Sigmoid colon (tissue), 7 donors: Measurements from ENCODE around the gene CCDC77. TPM values are rescaled to one million over a fixed set of nuclear protein-coding genes. Genes with fewer than 3 reads are reported as not detected.
A peak's percentile ranks its signal among the peaks of the same experiment; 100 is the strongest.
"Not testable (repeated sequence)": the region's sequence is repeated elsewhere in the genome, so short reads cannot be mapped to it uniquely, and the experiment has no call there.

ENCODE experiments used
- DNase-seq: peaks from one replicate; pipeline ENCODE4 v3.0.0-alpha.2; 2019
- H3K27ac ChIP-seq, 4 donors: fragments of 200-600 bp; sonication (generic); one replicate each; pipeline ENCODE4 v1.5.1; 2016 to 2019; ENCODE audit warnings: mild to moderate bottlenecking in 1 of 4
- H3K27me3 ChIP-seq, 3 donors: fragments of 200-600 bp; sonication (generic); one replicate each; pipeline ENCODE4 v1.5.1; 2019; ENCODE audit warnings: mild to moderate bottlenecking in 1 of 3
- H3K36me3 ChIP-seq, 4 donors: fragments of 200-600 bp; sonication (generic); one replicate each; pipeline ENCODE4 v1.5.1; 2016 to 2019
- H3K4me1 ChIP-seq, 4 donors: fragments of 200-600 bp; sonication (generic); one replicate each; pipeline ENCODE4 v1.5.1; 2017 to 2019
- H3K4me3 ChIP-seq, 4 donors: fragments of 200-600 bp; sonication (generic); one replicate each; pipeline ENCODE4 v1.5.1; 2017 to 2019; ENCODE audit warnings: mild to moderate bottlenecking in 2 of 4, moderate library complexity in 1 of 4
- H3K9me3 ChIP-seq, 4 donors: fragments of 200-600 bp in 3 of 4; sonication (generic) in 3 of 4; one replicate each; pipeline versions ENCODE4 v1.5.1 to v1.6.1; 2013 to 2019
- EP300 ChIP-seq, 4 donors: sonication (generic); formaldehyde crosslinking; IDR thresholded peaks; one replicate each; pipeline ENCODE4 v1.6.1; 2017; ENCODE audit warnings: antibody characterized with exemption in 4 of 4
- POLR2A ChIP-seq, 2 donors: fragments of 450-650 bp; IDR thresholded peaks; one replicate each; pipeline ENCODE4 v1.6.1; 2016; ENCODE audit warnings: antibody characterized with exemption in 2 of 2, mild to moderate bottlenecking in 2 of 2, moderate library complexity in 2 of 2
- POLR2AphosphoS5 ChIP-seq, 4 donors: sonication (generic); formaldehyde crosslinking; IDR thresholded peaks; one replicate each; pipeline ENCODE4 v1.6.1; 2017; ENCODE audit warnings: antibody characterized with exemption in 4 of 4
- WGBS, 2 donors: extraction: QIAGEN DNeasy Blood & Tissue Kit; methylation state at CpG; one replicate each; pipeline ENCODE4 v1.1.7; 2013; 5-methylcytosine and 5-hydroxymethylcytosine counted together
- intact Hi-C: fragments of 100-400 bp; cut with DNase I; formaldehyde crosslinking; loops from one replicate; pipeline ENCODE4 v1.15.1; 2023
- polyA plus RNA-seq, 3 donors: library from polyadenylated mRNA; stranded (reverse); fragments of 200-250 nt; gene quantifications; one replicate each; pipeline ENCODE4 v1.2.3, GENCODE V29; 2013
- total RNA-seq, 4 donors: library from RNA; depleted of rRNA; stranded (reverse); fragments of >200 nt; gene quantifications; one replicate each; pipeline ENCODE4 v1.1.0, GENCODE V29; 2016
- TF ChIP-seq, protein P1 (sequence below), 4 experiments: fragments of 450-650 bp in 3 of 4; fragments of 200-600 bp in 1 of 4; IDR thresholded peaks; one replicate each; pipeline ENCODE4 v1.5.1; 2016 to 2019; ENCODE audit warnings: antibody characterized with exemption in 4 of 4, mild to moderate bottlenecking in 3 of 4, moderate library complexity in 2 of 4
- donor health status: healthy with polysubstance abuse.
- donor health status: Bipolar disorder and iron deficiency.
- donor health status: healthy.

CCDC77 gene
- total and polyA plus RNA-seq, 7 donors, result 2.8 to 8.6 (median 5.8) TPM

DNA sequence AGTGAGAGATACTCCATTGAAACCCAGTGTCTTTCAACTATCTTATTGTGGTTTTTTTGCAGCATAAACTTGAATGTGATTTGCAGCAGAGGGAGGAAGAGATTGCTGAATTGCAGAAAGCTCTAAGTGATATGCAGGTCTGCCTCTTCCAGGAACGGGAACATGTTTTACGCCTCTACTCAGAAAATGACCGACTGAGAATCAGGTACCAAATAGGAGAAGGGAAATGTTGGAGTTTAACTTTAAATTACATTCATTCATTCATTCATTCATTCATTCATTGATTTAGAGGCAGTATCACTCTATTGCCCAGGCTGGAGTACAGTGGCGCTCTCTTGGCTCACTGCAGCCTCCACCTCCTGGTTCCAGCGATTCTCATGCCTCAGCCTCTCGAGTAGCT, 17.0 kb downstream of the CCDC77 start:
- WGBS, 2 donors, result 97 to 99% methylated on average over 6 of the region's 6 CpGs
- Histone ChIP-seq H3K27me3 (no peaks in the 10 kb centered on the region), H3K4me3 (no peak overlapping the region), H3K27ac (no peak overlapping the region), H3K36me3 (peaks cover 0 to 39% (median 4%) of the 10 kb centered on the region in 4 donors), H3K9me3 (no peaks in the 10 kb centered on the region), H3K4me1 (no peaks in the 10 kb centered on the region)
- DNase-seq, result no peak
- TF ChIP-seq POLR2A (IDR thresholded peaks at IDR 0.05) (no peak), POLR2AphosphoS5 (IDR thresholded peaks at IDR 0.05) (no peak), EP300 (IDR thresholded peaks at IDR 0.05) (no peak)
- TF ChIP-seq, protein P1, sequence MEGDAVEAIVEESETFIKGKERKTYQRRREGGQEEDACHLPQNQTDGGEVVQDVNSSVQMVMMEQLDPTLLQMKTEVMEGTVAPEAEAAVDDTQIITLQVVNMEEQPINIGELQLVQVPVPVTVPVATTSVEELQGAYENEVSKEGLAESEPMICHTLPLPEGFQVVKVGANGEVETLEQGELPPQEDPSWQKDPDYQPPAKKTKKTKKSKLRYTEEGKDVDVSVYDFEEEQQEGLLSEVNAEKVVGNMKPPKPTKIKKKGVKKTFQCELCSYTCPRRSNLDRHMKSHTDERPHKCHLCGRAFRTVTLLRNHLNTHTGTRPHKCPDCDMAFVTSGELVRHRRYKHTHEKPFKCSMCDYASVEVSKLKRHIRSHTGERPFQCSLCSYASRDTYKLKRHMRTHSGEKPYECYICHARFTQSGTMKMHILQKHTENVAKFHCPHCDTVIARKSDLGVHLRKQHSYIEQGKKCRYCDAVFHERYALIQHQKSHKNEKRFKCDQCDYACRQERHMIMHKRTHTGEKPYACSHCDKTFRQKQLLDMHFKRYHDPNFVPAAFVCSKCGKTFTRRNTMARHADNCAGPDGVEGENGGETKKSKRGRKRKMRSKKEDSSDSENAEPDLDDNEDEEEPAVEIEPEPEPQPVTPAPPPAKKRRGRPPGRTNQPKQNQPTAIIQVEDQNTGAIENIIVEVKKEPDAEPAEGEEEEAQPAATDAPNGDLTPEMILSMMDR (IDR thresholded peaks at IDR 0.05), result no peak
- intact Hi-C loops, result no loop called here

DNA sequence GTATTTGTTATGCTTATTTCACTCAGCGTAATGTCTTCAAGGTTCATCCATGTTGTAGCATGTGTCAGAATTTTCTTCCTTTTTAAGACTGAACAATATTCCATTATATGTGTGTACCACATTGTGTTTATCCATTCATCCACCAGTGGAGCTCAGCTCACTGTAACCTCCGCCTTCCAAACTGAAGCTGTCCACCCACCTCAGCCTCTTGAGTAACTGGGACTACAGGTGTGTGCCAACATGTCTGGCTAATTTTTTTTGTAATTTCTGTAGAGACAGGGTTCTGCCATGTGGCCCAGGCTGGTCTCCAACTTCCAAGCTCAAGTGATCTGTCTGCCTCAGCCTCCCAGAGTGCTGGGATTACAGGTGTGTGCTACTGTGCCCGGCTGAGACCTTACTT, 21.1 kb downstream of the CCDC77 start:
- no peak overlapping the region for H3K4me3 ChIP-seq
- no peaks in the 10 kb centered on the region for H3K9me3 ChIP-seq
- no peak for TF ChIP-seq POLR2AphosphoS5 (IDR thresholded peaks at IDR 0.05)
- TF ChIP-seq POLR2A (IDR thresholded peaks at IDR 0.05), result no peak
- TF ChIP-seq EP300 (IDR thresholded peaks at IDR 0.05), result no peak
- TF ChIP-seq, protein P1 (IDR thresholded peaks at IDR 0.05), result no peak
- H3K4me1 ChIP-seq, result no peaks in the 10 kb centered on the region
- no peaks in the 10 kb centered on the region for H3K27me3 ChIP-seq
- H3K27ac ChIP-seq, result no peak overlapping the region
- no peak for DNase-seq
- intact Hi-C loops, result no loop called here
- H3K36me3 ChIP-seq, result peaks cover 0 to 24% (median 4%) of the 10 kb centered on the region in 4 donors
- 90 to 95% methylated on average over 3 of the region's 3 CpGs for WGBS, 2 donors

DNA sequence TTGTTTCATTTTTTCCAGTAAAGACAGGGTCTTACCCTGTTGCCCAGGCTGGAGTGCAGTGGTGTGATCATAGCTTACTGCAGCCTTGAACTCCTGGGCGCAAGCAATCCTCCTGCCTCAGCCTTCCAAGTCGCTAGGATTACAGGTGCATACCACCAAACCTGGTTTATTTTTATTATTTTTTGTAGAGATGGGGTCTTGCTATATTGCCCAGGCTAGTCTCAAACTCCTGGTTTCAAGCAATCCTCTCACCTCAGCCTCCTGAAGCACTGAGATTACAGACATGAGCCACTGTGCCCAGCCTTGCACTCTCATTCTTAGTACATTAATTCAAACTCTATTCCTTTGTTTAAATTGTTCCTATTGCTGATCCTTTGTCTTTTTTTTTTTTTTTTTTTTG, 34.3 kb downstream of the CCDC77 start:
- H3K4me3 ChIP-seq, DNase-seq, H3K9me3 ChIP-seq, H3K27ac ChIP-seq, intact Hi-C loops, H3K4me1 ChIP-seq, H3K27me3 ChIP-seq: not testable (repeated sequence)
- WGBS, 2 donors, result 98% methylated on average over 2 of the region's 2 CpGs
- H3K36me3 ChIP-seq, result peaks cover 0 to 33% (median 8%) of the 10 kb centered on the region in 4 donors

DNA sequence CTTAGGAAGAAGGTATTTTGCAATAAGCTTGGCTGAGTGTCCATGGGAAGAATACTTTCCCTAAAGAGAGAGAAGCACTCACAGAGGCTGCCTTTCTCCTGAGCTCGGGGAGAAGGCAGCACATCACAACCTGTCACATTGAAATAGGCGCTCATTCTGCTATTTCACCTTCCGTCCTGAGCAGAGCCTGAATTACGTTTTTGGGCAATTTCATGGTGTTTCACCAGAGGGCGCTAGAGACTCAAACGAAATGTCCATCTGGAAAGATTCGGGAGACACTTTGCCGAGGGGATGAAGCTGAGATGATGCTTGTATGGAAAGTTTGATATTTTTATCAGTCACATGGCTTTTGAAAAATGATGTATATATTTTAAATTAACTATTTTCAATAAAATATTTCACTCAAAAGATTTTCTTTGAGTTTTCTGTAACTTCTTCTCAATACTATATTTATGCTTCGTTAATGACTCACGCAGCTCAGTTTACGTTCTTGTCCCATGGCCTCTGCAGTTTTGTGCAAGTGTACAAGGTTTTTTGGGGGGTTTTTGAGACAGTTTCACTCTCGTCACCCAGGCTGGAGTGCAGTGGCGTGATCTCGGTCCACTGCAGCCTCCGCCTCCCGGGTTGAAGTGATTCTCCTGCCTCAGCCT, 40.9 kb downstream of the CCDC77 start:
- TF ChIP-seq POLR2A (IDR thresholded peaks at IDR 0.05) (no peak), POLR2AphosphoS5 (IDR thresholded peaks at IDR 0.05) (no peak), EP300 (IDR thresholded peaks at IDR 0.05) (no peak)
- TF ChIP-seq, protein P1 (IDR thresholded peaks at IDR 0.05), result peak; percentile 23 to 78 (median 66)
- H3K4me3 ChIP-seq, result no peak overlapping the region
- no peak overlapping the region for H3K27ac ChIP-seq
- H3K9me3 ChIP-seq, result no peaks in the 10 kb centered on the region
- peak; percentile 65 for DNase-seq
- intact Hi-C loops, result loop anchor here (1.0 kb wide), 1 partner anchor 105 kb away; no protein-coding TSS in a partner anchor
- H3K36me3 ChIP-seq, result no peaks in the 10 kb centered on the region
- H3K4me1 ChIP-seq, result no peaks in the 10 kb centered on the region
- H3K27me3 ChIP-seq, result peaks cover 0 to 6% (median 0%) of the 10 kb centered on the region in 3 donors
- WGBS, 2 donors, result 52 to 67% methylated on average over 16 of the region's 16 CpGs

DNA sequence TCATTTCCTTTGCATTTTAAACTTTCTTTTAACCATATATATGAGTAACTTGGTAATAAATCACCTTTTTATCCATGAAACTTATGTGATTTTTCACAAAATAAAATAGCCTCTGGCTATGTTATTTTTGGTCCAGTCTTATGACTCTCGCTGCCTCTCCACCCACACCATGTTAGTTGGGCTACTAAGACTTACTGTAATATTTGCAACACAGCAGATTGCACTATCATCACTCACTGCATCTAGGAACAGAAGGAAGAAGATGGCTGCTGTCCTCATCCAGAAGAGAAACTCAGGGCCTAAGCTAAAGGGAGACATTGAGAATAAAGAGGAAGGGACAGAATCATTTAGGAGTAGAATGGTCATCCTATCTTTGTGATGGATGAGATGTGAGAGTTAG, 45.7 kb downstream of the CCDC77 start:
- H3K36me3 ChIP-seq, result no peaks in the 10 kb centered on the region
- H3K27ac ChIP-seq, result no peak overlapping the region
- H3K9me3 ChIP-seq, result no peaks in the 10 kb centered on the region
- 97 to 100% methylated on average over 1 of the region's 1 CpG for WGBS, 2 donors
- intact Hi-C loops, result no loop called here
- TF ChIP-seq, protein P1 (IDR thresholded peaks at IDR 0.05), result no peak
- TF ChIP-seq POLR2AphosphoS5 (IDR thresholded peaks at IDR 0.05) (no peak), EP300 (IDR thresholded peaks at IDR 0.05) (no peak), POLR2A (IDR thresholded peaks at IDR 0.05) (no peak)
- no peak for DNase-seq
- H3K4me3 ChIP-seq, result no peak overlapping the region
- no peaks in the 10 kb centered on the region for H3K4me1 ChIP-seq
- peaks cover 8 to 45% (median 17%) of the 10 kb centered on the region in 3 donors for H3K27me3 ChIP-seq
